WTC11 (cell line): ENCODE data around the gene APLN. TPM values are rescaled to one million over a fixed set of nuclear protein-coding genes. Genes with fewer than 3 reads are reported as not detected.

Experiments used
- ATAC-seq: fragments of 200-7000 bp; cut with Tn5 transposase; 2 replicates; pipeline ENCODE4 v1.10.0; 2021; ENCODE audit warnings: mild to moderate bottlenecking, moderate library complexity
- CTCF ChIA-PET: fragments of 300-600 bp; sonication (Branson Sonifier 250); formaldehyde crosslinking; loops from one replicate; lab custom pipeline; 2021; ENCODE audit warnings: antibody characterized with exemption; lab: Charles Lee
- POLR2A ChIA-PET: fragments of 350-600 bp; sonication (Branson Sonifier 250); formaldehyde crosslinking; loops from one replicate; lab custom pipeline; 2021; ENCODE audit warnings: antibody characterized with exemption; lab: Charles Lee
- DNase-seq: peaks from one replicate; pipeline ENCODE4 v3.0.0; 2021; ENCODE audit warnings: low spot score
- H3K27ac Mint-ChIP-seq: 2 replicates; pipeline ENCODE4 v1.8.0; 2021; ENCODE audit warnings: mixed read lengths
- H3K27me3 Mint-ChIP-seq: 2 replicates; pipeline ENCODE4 v1.8.0; 2021; ENCODE audit warnings: low read depth, mild to moderate bottlenecking, moderate library complexity, mixed read lengths
- H3K36me3 Mint-ChIP-seq: 2 replicates; pipeline ENCODE4 v1.8.0; 2021; ENCODE audit warnings: mixed read lengths
- H3K4me1 Mint-ChIP-seq: 2 replicates; pipeline ENCODE4 v1.8.0; 2022; ENCODE audit warnings: mixed read lengths
- H3K4me3 Mint-ChIP-seq: 2 replicates; pipeline ENCODE4 v1.8.0; 2021; ENCODE audit warnings: mild to moderate bottlenecking, moderate library complexity, mixed read lengths
- H3K9me3 Mint-ChIP-seq: 2 replicates; pipeline ENCODE4 v1.8.0; 2021; ENCODE audit warnings: mixed read lengths
- CREM ChIP-seq: sonication (generic); formaldehyde crosslinking; IDR thresholded peaks from 2 replicates; pipeline ENCODE4 v1.8.1; 2022; ENCODE audit warnings: mild to moderate bottlenecking, missing genetic modification reagents, moderate library complexity
- ELF4 ChIP-seq: sonication (generic); formaldehyde crosslinking; IDR thresholded peaks from 2 replicates; pipeline ENCODE4 v1.8.1; 2022; ENCODE audit warnings: low read depth, mild to moderate bottlenecking, moderate library complexity, missing genetic modification reagents
- FOXP1 ChIP-seq: sonication (generic); formaldehyde crosslinking; IDR thresholded peaks from 2 replicates; pipeline ENCODE4 v1.8.0; 2022; ENCODE audit warnings: missing genetic modification reagents, mild to moderate bottlenecking, moderate library complexity, borderline replicate concordance
- GRHL2 ChIP-seq: fragments of 250-450 bp; sonication (Bioruptor Pico); IDR thresholded peaks from 2 replicates; pipeline ENCODE4 v1.8.0; 2022; ENCODE audit warnings: mild to moderate bottlenecking, moderate library complexity; ENCODE audit not compliant: insufficient replicate concordance, severe bottlenecking
- JAZF1 ChIP-seq: fragments of 250-450 bp; sonication (Bioruptor Pico); IDR thresholded peaks from 2 replicates; pipeline ENCODE4 v1.9.0; 2021; ENCODE audit warnings: moderate library complexity, mild to moderate bottlenecking, inconsistent platforms
- MXD4 ChIP-seq: fragments of 250-450 bp; sonication (Bioruptor Pico); IDR thresholded peaks from 2 replicates; pipeline ENCODE4 v1.8.0; 2021; ENCODE audit warnings: mild to moderate bottlenecking, moderate library complexity, borderline replicate concordance
- NR1H2 ChIP-seq: sonication (generic); formaldehyde crosslinking; IDR thresholded peaks from 2 replicates; pipeline ENCODE4 v1.9.0; 2021; ENCODE audit warnings: mild to moderate bottlenecking, moderate library complexity, missing genetic modification reagents
- OVOL2 ChIP-seq: fragments of 250-450 bp; sonication (Bioruptor Pico); IDR thresholded peaks from 2 replicates; pipeline ENCODE4 v1.9.0; 2021; ENCODE audit warnings: mild to moderate bottlenecking, borderline replicate concordance
- ZNF263 ChIP-seq: sonication (generic); formaldehyde crosslinking; IDR thresholded peaks from 2 replicates; pipeline ENCODE4 v1.8.1; 2022; ENCODE audit warnings: low read depth, mild to moderate bottlenecking, moderate library complexity, missing genetic modification reagents
- total RNA-seq: library from RNA; stranded (reverse); gene quantifications from 3 replicates; pipeline ENCODE4 v1.2.3, GENCODE V29; 2021
- TF ChIP-seq, protein P1 (sequence below): sonication (generic); formaldehyde crosslinking; IDR thresholded peaks from 2 replicates; pipeline ENCODE4 v1.8.1; 2023; ENCODE audit warnings: mild to moderate bottlenecking, missing genetic modification reagents, moderate library complexity
- TF ChIP-seq, protein P2 (sequence below): sonication (generic); formaldehyde crosslinking; IDR thresholded peaks from 2 replicates; pipeline ENCODE4 v1.8.0; 2023; ENCODE audit warnings: missing genetic modification reagents
- TF ChIP-seq, protein P3 (sequence below): fragments of 250-450 bp; sonication (Bioruptor Pico); IDR thresholded peaks from 2 replicates; pipeline ENCODE4 v1.8.0; 2021; ENCODE audit warnings: mild to moderate bottlenecking
- TF ChIP-seq, protein P4 (sequence below): sonication (generic); formaldehyde crosslinking; IDR thresholded peaks from 2 replicates; pipeline ENCODE4 v1.8.0; 2022; ENCODE audit warnings: mild to moderate bottlenecking, missing genetic modification reagents
- TF ChIP-seq, protein P5 (sequence below): sonication (generic); formaldehyde crosslinking; IDR thresholded peaks from 2 replicates; pipeline ENCODE4 v1.8.0; 2023; ENCODE audit warnings: missing genetic modification reagents, mild to moderate bottlenecking, borderline replicate concordance
- TF ChIP-seq, protein P6 (sequence below): sonication (generic); formaldehyde crosslinking; IDR thresholded peaks from 2 replicates; pipeline ENCODE4 v1.8.1; 2023; ENCODE audit warnings: mild to moderate bottlenecking, missing genetic modification reagents
- TF ChIP-seq, protein P7 (sequence below): fragments of 200-600 bp; IDR thresholded peaks from 2 replicates; pipeline ENCODE4 v1.8.0; 2022; ENCODE audit warnings: antibody characterized with exemption
- TF ChIP-seq, protein P8 (sequence below): fragments of 250-450 bp; sonication (Bioruptor Pico); conservative IDR thresholded peaks from 2 replicates; pipeline ENCODE4 v1.9.0; 2021; ENCODE audit warnings: mild to moderate bottlenecking

Gene APLN
- total RNA-seq, 1 experiment from 2014 or later = 4.2 TPM

DNA sequence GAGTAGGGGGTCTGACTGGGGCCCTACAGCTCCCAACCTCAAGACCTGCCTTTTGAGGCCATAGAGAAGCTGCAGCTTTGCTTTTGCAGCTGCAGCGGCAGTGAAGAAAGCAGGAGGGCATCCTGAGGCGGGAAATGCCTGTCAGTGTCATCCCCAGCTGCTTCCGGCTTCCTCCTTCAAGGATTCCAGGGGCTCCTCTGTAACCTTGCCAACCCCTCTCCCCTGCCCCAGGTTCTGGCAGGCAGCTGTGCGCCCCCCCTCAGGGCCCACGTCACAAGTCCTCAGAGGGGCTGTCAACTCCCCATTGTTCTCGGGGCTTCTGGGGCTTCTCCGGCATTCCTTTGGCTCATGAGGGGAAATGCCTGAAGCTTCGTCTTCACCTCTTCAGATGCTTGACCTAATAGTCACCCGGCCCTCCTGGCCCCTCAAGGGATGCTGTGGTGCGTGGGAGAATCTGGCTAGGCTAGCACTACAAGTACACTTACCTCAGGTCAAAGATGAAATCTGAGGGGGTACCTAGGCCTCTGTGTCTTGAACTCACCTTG, 31.9 kb downstream of the APLN start:
- DNase-seq = peak; percentile 41
- Mint-ChIP-seq H3K4me1 (no peaks in the 10 kb centered on the region), H3K9me3 (peaks cover 4% of the 10 kb centered on the region; the same call in 1 of the 2 replicates), H3K27ac (no peak overlapping the region), H3K4me3 (no peak overlapping the region), H3K27me3 (no peaks in the 10 kb centered on the region), H3K36me3 (no peaks in the 10 kb centered on the region)
- TF ChIP-seq MXD4 (no peak), FOXP1 (CRISPR knock-in tag) (no peak), ELF4 (no peak), GRHL2 (CRISPR knock-in tag) (no peak), NR1H2 (CRISPR knock-in tag) (no peak), JAZF1 (CRISPR knock-in tag) (no peak), ZNF263 (CRISPR knock-in tag) (no peak), OVOL2 (CRISPR knock-in tag) (no peak), CREM (CRISPR knock-in tag) (no peak)
- TF ChIP-seq, protein P1, sequence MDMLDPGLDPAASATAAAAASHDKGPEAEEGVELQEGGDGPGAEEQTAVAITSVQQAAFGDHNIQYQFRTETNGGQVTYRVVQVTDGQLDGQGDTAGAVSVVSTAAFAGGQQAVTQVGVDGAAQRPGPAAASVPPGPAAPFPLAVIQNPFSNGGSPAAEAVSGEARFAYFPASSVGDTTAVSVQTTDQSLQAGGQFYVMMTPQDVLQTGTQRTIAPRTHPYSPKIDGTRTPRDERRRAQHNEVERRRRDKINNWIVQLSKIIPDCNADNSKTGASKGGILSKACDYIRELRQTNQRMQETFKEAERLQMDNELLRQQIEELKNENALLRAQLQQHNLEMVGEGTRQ (CRISPR knock-in tag) = no peak
- TF ChIP-seq, protein P2, sequence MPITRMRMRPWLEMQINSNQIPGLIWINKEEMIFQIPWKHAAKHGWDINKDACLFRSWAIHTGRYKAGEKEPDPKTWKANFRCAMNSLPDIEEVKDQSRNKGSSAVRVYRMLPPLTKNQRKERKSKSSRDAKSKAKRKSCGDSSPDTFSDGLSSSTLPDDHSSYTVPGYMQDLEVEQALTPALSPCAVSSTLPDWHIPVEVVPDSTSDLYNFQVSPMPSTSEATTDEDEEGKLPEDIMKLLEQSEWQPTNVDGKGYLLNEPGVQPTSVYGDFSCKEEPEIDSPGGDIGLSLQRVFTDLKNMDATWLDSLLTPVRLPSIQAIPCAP = no peak
- TF ChIP-seq, protein P3, sequence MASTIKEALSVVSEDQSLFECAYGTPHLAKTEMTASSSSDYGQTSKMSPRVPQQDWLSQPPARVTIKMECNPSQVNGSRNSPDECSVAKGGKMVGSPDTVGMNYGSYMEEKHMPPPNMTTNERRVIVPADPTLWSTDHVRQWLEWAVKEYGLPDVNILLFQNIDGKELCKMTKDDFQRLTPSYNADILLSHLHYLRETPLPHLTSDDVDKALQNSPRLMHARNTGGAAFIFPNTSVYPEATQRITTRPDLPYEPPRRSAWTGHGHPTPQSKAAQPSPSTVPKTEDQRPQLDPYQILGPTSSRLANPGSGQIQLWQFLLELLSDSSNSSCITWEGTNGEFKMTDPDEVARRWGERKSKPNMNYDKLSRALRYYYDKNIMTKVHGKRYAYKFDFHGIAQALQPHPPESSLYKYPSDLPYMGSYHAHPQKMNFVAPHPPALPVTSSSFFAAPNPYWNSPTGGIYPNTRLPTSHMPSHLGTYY (CRISPR knock-in tag) = no peak
- TF ChIP-seq, protein P4, sequence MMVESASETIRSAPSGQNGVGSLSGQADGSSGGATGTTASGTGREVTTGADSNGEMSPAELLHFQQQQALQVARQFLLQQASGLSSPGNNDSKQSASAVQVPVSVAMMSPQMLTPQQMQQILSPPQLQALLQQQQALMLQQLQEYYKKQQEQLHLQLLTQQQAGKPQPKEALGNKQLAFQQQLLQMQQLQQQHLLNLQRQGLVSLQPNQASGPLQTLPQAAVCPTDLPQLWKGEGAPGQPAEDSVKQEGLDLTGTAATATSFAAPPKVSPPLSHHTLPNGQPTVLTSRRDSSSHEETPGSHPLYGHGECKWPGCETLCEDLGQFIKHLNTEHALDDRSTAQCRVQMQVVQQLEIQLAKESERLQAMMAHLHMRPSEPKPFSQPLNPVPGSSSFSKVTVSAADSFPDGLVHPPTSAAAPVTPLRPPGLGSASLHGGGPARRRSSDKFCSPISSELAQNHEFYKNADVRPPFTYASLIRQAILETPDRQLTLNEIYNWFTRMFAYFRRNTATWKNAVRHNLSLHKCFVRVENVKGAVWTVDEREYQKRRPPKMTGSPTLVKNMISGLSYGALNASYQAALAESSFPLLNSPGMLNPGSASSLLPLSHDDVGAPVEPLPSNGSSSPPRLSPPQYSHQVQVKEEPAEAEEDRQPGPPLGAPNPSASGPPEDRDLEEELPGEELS (CRISPR knock-in tag) = no peak
- TF ChIP-seq, protein P5, sequence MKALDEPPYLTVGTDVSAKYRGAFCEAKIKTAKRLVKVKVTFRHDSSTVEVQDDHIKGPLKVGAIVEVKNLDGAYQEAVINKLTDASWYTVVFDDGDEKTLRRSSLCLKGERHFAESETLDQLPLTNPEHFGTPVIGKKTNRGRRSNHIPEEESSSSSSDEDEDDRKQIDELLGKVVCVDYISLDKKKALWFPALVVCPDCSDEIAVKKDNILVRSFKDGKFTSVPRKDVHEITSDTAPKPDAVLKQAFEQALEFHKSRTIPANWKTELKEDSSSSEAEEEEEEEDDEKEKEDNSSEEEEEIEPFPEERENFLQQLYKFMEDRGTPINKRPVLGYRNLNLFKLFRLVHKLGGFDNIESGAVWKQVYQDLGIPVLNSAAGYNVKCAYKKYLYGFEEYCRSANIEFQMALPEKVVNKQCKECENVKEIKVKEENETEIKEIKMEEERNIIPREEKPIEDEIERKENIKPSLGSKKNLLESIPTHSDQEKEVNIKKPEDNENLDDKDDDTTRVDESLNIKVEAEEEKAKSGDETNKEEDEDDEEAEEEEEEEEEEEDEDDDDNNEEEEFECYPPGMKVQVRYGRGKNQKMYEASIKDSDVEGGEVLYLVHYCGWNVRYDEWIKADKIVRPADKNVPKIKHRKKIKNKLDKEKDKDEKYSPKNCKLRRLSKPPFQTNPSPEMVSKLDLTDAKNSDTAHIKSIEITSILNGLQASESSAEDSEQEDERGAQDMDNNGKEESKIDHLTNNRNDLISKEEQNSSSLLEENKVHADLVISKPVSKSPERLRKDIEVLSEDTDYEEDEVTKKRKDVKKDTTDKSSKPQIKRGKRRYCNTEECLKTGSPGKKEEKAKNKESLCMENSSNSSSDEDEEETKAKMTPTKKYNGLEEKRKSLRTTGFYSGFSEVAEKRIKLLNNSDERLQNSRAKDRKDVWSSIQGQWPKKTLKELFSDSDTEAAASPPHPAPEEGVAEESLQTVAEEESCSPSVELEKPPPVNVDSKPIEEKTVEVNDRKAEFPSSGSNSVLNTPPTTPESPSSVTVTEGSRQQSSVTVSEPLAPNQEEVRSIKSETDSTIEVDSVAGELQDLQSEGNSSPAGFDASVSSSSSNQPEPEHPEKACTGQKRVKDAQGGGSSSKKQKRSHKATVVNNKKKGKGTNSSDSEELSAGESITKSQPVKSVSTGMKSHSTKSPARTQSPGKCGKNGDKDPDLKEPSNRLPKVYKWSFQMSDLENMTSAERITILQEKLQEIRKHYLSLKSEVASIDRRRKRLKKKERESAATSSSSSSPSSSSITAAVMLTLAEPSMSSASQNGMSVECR (CRISPR knock-in tag) = no peak
- TF ChIP-seq, protein P6, sequence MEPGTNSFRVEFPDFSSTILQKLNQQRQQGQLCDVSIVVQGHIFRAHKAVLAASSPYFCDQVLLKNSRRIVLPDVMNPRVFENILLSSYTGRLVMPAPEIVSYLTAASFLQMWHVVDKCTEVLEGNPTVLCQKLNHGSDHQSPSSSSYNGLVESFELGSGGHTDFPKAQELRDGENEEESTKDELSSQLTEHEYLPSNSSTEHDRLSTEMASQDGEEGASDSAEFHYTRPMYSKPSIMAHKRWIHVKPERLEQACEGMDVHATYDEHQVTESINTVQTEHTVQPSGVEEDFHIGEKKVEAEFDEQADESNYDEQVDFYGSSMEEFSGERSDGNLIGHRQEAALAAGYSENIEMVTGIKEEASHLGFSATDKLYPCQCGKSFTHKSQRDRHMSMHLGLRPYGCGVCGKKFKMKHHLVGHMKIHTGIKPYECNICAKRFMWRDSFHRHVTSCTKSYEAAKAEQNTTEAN (CRISPR knock-in tag) = no peak
- TF ChIP-seq, protein P7, sequence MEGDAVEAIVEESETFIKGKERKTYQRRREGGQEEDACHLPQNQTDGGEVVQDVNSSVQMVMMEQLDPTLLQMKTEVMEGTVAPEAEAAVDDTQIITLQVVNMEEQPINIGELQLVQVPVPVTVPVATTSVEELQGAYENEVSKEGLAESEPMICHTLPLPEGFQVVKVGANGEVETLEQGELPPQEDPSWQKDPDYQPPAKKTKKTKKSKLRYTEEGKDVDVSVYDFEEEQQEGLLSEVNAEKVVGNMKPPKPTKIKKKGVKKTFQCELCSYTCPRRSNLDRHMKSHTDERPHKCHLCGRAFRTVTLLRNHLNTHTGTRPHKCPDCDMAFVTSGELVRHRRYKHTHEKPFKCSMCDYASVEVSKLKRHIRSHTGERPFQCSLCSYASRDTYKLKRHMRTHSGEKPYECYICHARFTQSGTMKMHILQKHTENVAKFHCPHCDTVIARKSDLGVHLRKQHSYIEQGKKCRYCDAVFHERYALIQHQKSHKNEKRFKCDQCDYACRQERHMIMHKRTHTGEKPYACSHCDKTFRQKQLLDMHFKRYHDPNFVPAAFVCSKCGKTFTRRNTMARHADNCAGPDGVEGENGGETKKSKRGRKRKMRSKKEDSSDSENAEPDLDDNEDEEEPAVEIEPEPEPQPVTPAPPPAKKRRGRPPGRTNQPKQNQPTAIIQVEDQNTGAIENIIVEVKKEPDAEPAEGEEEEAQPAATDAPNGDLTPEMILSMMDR = no peak
- TF ChIP-seq, protein P8, sequence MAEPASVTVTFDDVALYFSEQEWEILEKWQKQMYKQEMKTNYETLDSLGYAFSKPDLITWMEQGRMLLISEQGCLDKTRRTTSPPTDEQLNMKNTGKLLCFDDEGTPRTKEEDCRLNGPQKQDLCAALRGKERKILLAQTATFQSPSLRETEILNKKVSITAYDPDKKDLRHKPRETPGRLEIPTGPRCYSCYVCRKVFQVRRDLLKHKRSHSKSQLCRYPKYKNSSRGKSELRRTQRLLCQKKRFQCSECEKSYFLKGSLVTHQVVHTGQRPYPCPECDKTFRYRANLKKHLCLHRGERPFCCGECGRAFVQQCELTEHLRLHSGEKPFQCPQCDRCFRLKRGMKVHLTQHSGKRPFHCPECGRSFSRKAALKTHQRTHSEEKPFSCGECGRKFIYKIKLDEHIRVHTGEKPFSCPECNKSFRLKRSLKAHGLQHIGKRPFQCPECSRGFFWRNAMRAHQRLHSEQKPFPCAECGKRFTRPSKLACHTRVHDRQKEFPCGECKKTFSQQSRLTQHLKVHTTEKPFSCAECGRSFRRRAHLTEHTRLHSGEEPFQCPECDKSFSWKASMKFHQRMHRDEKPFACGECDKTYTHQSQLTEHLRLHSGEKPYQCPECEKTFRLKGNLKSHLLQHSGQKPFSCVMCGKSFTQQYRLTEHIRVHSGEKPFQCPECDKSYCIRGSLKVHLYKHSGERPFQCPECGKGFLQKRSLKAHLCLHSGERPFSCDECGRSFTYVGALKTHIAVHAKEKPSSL = no peak
- POLR2A ChIA-PET = no interaction called here
- CTCF ChIA-PET = interaction anchor here (1.1 to 1.5 kb wide), 2 partner anchors 13 to 103 kb away, joined by 7 to 8 read pairs; no protein-coding TSS in a partner anchor
- ATAC-seq = peak; percentile 51
